NB4 (cell line): ENCODE data around the gene MDC1.

ENCODE experiments used
- DNase-seq: peaks from one replicate; pipeline ENCODE4 v3.0.0; 2010; ENCODE audit warnings: low read depth
- H3K4me3 ChIP-seq: one replicate; pipeline ENCODE4 v1.5.1; 2011; ENCODE audit warnings: mild to moderate bottlenecking, low read depth, low read length, moderate library complexity
- MYC ChIP-seq: IDR thresholded peaks from 2 replicates; pipeline ENCODE4 v1.6.1; 2011; ENCODE audit warnings: low read depth, low read length
- POLR2A ChIP-seq: IDR thresholded peaks from 2 replicates; pipeline ENCODE4 v1.6.1; 2011; ENCODE audit warnings: mild to moderate bottlenecking; ENCODE audit not compliant: insufficient read length; ENCODE audit errors: extremely low read depth
- TF ChIP-seq, protein P1 (sequence below): IDR thresholded peaks from one replicate; pipeline ENCODE4 v1.5.1; 2012; ENCODE audit warnings: low read depth, low read length
- TF ChIP-seq, protein P2 (sequence below): IDR thresholded peaks from 2 replicates; pipeline ENCODE4 v1.6.1; 2011; ENCODE audit warnings: low read depth, low read length

The MDC1 gene

DNA sequence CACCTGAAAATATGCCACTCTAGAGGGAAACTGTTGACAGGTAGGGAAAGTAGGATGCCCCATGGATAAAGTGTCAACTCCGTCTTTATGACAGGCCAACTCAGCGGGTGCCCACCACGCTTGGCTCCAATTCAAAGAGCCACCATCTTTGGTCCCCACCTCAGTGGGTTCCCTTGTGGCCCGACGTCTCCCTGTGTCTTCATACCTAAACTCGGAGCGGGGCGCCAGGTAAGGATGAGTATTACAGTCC, 277 bp downstream of the MDC1 start:
- H3K4me3 ChIP-seq, result peak overlapping the region; percentile 90
- DNase-seq, result no peak
- TF ChIP-seq, protein P1, sequence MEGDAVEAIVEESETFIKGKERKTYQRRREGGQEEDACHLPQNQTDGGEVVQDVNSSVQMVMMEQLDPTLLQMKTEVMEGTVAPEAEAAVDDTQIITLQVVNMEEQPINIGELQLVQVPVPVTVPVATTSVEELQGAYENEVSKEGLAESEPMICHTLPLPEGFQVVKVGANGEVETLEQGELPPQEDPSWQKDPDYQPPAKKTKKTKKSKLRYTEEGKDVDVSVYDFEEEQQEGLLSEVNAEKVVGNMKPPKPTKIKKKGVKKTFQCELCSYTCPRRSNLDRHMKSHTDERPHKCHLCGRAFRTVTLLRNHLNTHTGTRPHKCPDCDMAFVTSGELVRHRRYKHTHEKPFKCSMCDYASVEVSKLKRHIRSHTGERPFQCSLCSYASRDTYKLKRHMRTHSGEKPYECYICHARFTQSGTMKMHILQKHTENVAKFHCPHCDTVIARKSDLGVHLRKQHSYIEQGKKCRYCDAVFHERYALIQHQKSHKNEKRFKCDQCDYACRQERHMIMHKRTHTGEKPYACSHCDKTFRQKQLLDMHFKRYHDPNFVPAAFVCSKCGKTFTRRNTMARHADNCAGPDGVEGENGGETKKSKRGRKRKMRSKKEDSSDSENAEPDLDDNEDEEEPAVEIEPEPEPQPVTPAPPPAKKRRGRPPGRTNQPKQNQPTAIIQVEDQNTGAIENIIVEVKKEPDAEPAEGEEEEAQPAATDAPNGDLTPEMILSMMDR, result no peak
- TF ChIP-seq, protein P2, sequence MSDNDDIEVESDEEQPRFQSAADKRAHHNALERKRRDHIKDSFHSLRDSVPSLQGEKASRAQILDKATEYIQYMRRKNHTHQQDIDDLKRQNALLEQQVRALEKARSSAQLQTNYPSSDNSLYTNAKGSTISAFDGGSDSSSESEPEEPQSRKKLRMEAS, result peak; percentile 6; the same call in 1 of the 2 replicates

DNA sequence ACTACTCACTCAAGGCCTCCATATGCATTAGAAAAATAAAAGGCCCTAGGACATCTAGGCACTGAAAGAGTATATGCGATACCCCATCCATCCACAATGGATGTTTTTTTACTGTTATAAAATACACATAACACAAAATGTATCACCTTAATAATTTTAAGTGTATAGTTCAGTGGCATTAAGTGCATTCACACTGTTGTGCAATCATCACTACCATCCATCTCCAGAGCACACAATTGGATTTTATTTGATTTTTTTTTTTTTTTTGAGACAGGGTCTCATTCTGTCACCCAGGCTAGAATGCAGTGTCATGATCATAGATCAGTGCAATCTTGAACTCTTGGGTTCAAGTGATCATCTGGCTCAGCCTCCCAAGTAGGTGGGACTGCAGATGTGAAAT, 2.8 kb downstream of the MDC1 start:
- DNase-seq, result no peak
- TF ChIP-seq, protein P2, result no peak
- TF ChIP-seq, protein P1, result no peak
- TF ChIP-seq MYC, result no peak
- no peak for TF ChIP-seq POLR2A
- H3K4me3 ChIP-seq, result no peak overlapping the region

DNA sequence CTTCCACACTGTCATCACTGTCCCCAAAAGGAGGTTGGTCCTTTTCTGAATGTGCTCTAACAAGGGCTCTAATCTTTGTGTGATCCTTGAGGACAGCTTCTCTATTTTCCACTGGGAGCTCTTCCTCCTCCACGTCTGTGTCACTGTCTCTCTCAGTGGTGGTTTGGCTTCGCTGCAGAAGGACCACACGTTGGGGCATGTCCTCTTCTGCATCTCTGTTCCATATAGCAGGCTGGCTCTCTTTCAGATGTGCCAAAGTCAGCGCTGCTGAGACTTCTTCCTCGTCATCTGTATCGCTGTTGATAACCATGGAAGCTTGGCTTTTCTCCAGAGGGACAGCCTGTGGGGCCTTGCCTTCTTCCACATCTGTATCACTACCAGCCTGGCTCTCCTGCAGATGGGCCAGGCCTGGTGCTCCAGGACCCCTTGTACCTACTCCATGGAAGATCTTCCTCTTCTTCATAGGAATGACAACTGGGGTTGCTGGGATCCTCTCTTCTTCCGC, 4.6 kb downstream of the MDC1 start:
- H3K4me3 ChIP-seq, result no peak overlapping the region
- DNase-seq, result no peak
- TF ChIP-seq, protein P1, result no peak
- TF ChIP-seq MYC, result no peak
- no peak for TF ChIP-seq POLR2A
- TF ChIP-seq, protein P2, result no peak

DNA sequence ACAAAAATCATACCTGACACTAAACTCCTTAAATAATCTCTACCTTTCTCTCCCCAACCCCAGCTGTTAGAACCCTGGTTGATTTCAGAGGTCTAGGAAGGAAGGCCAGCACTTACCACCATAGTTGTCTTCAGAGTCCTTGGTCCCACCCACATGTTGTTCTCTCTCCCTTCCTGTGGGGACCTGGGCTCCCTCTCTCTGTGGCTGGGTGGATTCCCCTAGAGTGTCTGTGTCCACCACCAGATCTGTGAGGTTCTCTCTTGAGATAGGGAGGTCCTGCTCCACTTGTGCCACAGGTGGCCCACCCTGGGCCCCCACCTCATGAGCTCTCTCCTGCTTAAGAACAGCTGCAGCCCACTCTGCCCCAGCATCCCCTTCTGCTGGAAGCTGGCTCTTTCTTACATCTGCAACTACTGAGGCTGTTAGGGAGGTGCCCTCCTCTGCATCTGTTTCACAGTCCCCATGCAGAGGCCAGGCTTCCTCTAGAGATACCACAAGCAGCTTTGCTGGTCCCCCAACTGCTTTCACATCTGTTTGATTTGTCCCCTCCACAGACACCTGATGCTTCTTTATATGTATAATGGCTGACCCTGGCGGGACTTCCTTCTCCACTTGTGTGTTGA, 5.2 kb downstream of the MDC1 start:
- TF ChIP-seq MYC, result no peak
- TF ChIP-seq, protein P2, result no peak
- TF ChIP-seq, protein P1, result no peak
- TF ChIP-seq POLR2A, result no peak
- no peak overlapping the region for H3K4me3 ChIP-seq
- no peak for DNase-seq

DNA sequence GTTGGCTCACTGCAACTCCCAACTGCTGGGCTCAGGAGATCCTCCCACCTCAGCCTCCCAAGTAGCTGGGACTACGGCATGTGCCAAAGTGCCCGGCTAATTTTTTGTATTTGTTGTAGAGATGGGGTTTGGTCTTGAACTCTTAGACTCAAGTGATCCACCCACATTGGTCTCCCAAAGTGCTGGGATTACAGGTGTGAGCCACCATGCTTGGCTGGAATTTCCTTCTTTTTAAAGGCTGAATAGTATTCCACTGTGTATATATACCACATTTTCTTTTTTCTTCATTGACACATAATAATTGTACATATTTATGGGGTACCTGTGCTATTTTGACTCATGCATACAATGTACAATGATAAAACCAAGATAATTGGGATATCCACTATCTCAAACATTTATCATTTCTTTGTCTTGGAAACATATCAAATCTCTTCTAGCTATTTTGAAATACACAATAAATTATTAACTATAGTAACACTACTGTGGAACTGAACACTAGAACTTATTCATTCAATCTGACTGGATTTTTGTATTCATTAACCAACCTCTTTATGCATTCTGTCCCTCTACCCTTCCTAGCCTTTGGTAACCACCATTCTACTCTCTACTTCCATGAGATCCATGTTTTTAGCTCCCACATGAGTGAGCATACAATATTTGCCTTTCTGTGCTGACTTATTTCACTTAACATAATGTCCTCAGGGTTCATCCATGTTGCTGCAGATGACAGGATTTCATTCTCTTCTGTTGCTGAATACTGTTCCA, 7.8 kb downstream of the MDC1 start:
- no peak overlapping the region for H3K4me3 ChIP-seq
- TF ChIP-seq, protein P2, result no peak
- TF ChIP-seq MYC, result no peak
- TF ChIP-seq, protein P1, result no peak
- no peak for TF ChIP-seq POLR2A
- DNase-seq, result no peak
